ENCODE data around the gene OSR1. TPM values are rescaled to one million over a fixed set of nuclear protein-coding genes. Genes with fewer than 3 reads are reported as not detected.

OSR1 gene
- total and polyA plus RNA-seq, 2 donors (not counting 1 experiment from before 2014, with no cell fraction given) = 11.3 to 13.4 TPM

DNA sequence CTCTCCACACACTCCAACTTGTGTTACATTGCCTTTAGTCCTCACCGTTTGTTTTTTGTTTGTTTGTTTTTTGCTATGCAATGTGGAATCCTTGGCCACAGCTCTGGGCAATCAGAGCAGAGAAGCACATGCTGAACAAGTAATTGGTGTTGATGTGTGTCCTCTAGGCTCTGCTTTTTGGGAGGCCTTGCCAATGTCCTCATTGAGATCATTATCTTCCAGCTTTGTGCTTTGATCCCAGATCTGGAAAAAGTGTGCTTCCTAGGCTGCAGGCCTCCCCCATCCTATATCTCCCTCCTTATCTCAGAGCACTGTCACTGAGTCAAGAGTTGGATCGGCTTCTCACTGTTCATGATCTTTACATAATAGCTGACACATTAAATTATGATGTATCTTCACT lies 25.9 kb downstream of the OSR1 start:
- Histone ChIP-seq H3K36me3 (ENCODE audit: control insufficient read depth, insufficient read depth, low read length) (no peaks in the 10 kb centered on the region), H3K27ac (ENCODE audit: insufficient read depth, low read length) (no peak overlapping the region), H2AFZ (ENCODE audit: low read length) (no peak overlapping the region), H4K20me1 (ENCODE audit: control insufficient read depth, extremely low read depth, insufficient read depth, low read length) (no peaks in the 10 kb centered on the region), H3K9me3 (ENCODE audit: control insufficient read depth, insufficient read depth, low read depth, low read length) (no peaks in the 10 kb centered on the region), H3K79me2 (ENCODE audit: control insufficient read depth, insufficient read depth, low read length) (no peaks in the 10 kb centered on the region), H3K4me1 (ENCODE audit: control insufficient read depth, extremely low read depth, insufficient read depth, low read length) (no peaks in the 10 kb centered on the region), H3K4me3 (replicated peaks in 1 of 4; ENCODE audit: control extremely low read depth in 1 of 4, insufficient read depth in 1 of 4, low read depth in 3 of 4, low read length in 4 of 4) (no peak overlapping the region), H3K27me3 (ENCODE audit: control insufficient read depth, insufficient read depth, low read length) (no peaks in the 10 kb centered on the region), H3K4me2 (ENCODE audit: extremely low read depth, insufficient read depth, low read length) (no peak overlapping the region), H3K9ac (ENCODE audit: insufficient read depth, low read length) (no peak overlapping the region)
- no peak for TF ChIP-seq EZH2 (IDR thresholded peaks at IDR 0.05; ENCODE audit: low read length, missing control alignments)
- TF ChIP-seq, protein P1, sequence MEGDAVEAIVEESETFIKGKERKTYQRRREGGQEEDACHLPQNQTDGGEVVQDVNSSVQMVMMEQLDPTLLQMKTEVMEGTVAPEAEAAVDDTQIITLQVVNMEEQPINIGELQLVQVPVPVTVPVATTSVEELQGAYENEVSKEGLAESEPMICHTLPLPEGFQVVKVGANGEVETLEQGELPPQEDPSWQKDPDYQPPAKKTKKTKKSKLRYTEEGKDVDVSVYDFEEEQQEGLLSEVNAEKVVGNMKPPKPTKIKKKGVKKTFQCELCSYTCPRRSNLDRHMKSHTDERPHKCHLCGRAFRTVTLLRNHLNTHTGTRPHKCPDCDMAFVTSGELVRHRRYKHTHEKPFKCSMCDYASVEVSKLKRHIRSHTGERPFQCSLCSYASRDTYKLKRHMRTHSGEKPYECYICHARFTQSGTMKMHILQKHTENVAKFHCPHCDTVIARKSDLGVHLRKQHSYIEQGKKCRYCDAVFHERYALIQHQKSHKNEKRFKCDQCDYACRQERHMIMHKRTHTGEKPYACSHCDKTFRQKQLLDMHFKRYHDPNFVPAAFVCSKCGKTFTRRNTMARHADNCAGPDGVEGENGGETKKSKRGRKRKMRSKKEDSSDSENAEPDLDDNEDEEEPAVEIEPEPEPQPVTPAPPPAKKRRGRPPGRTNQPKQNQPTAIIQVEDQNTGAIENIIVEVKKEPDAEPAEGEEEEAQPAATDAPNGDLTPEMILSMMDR (conservative IDR thresholded peaks at IDR 0.05 in 1 of 2, IDR thresholded peaks at IDR 0.05 in 1 of 2; ENCODE audit: low read depth in 1 of 2, low read length in 2 of 2) = no peak
- no peak for DNase-seq (ENCODE audit: low read depth in 2 of 2)

DNA sequence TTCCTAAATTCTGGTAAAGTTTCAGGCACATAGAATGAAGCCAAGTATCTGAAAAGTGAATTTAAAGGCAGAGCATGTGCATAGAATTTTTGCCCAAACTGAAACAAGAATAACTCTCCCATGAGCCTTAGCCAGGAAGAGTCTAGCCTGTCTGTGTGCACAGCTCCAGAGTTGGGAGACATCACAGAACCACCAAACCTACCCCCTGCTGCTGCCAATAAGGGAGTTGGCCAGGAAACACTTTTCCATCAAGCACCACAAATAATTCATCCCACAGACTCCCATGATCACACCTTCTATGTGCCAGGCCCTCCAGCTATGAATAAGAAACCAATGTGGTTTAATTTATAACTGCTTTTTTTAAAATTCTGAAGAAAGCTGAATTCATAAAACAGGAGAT lies 27.0 kb downstream of the OSR1 start:
- DNase-seq (ENCODE audit: low read depth in 2 of 2) = no peak
- Histone ChIP-seq H3K27ac (ENCODE audit: insufficient read depth, low read length) (no peak overlapping the region), H2AFZ (ENCODE audit: low read length) (no peak overlapping the region), H3K36me3 (ENCODE audit: control insufficient read depth, insufficient read depth, low read length) (no peaks in the 10 kb centered on the region), H4K20me1 (ENCODE audit: control insufficient read depth, extremely low read depth, insufficient read depth, low read length) (no peaks in the 10 kb centered on the region), H3K9me3 (ENCODE audit: control insufficient read depth, insufficient read depth, low read depth, low read length) (no peaks in the 10 kb centered on the region), H3K9ac (ENCODE audit: insufficient read depth, low read length) (no peak overlapping the region), H3K79me2 (ENCODE audit: control insufficient read depth, insufficient read depth, low read length) (no peaks in the 10 kb centered on the region), H3K4me3 (replicated peaks in 1 of 4; ENCODE audit: control extremely low read depth in 1 of 4, insufficient read depth in 1 of 4, low read depth in 3 of 4, low read length in 4 of 4) (no peak overlapping the region), H3K4me1 (ENCODE audit: control insufficient read depth, extremely low read depth, insufficient read depth, low read length) (no peaks in the 10 kb centered on the region), H3K4me2 (ENCODE audit: extremely low read depth, insufficient read depth, low read length) (no peak overlapping the region), H3K27me3 (ENCODE audit: control insufficient read depth, insufficient read depth, low read length) (no peaks in the 10 kb centered on the region)
- TF ChIP-seq, protein P1 (conservative IDR thresholded peaks at IDR 0.05 in 1 of 2, IDR thresholded peaks at IDR 0.05 in 1 of 2; ENCODE audit: low read depth in 1 of 2, low read length in 2 of 2) = no peak
- TF ChIP-seq EZH2 (IDR thresholded peaks at IDR 0.05; ENCODE audit: low read length, missing control alignments) = no peak

DNA sequence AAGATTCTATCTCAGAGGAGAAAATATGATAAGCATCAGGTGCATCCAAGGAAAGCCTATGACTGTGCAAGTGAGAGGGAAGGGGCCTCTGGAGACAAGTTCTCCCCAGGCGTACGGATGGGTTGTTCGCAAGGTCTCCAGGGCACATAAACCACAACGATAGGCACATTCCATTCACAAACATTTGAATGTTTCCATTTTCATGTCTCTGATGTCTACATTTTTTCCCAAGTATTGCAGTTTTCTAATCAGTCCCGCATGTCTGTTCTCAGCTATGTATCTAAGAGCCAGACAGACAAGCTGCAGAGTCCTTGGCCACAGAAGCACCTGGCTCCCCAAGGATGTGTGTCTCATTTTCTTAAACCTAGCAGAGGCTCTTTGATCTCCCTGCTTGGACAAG lies 28.0 kb downstream of the OSR1 start:
- no peak overlapping the region for H3K4me3 ChIP-seq (replicated peaks in 1 of 4; ENCODE audit: control extremely low read depth in 1 of 4, insufficient read depth in 1 of 4, low read depth in 3 of 4, low read length in 4 of 4)

More for the DNA sequence above, 28.0 kb downstream of the OSR1 start:
- Histone ChIP-seq H3K27ac (ENCODE audit: insufficient read depth, low read length) (no peak overlapping the region), H2AFZ (ENCODE audit: low read length) (no peak overlapping the region), H3K79me2 (ENCODE audit: control insufficient read depth, insufficient read depth, low read length) (no peaks in the 10 kb centered on the region), H3K27me3 (ENCODE audit: control insufficient read depth, insufficient read depth, low read length) (no peaks in the 10 kb centered on the region), H3K9me3 (ENCODE audit: control insufficient read depth, insufficient read depth, low read depth, low read length) (no peaks in the 10 kb centered on the region), H3K9ac (ENCODE audit: insufficient read depth, low read length) (no peak overlapping the region), H3K36me3 (ENCODE audit: control insufficient read depth, insufficient read depth, low read length) (no peaks in the 10 kb centered on the region), H3K4me1 (ENCODE audit: control insufficient read depth, extremely low read depth, insufficient read depth, low read length) (no peaks in the 10 kb centered on the region), H4K20me1 (ENCODE audit: control insufficient read depth, extremely low read depth, insufficient read depth, low read length) (no peaks in the 10 kb centered on the region), H3K4me2 (ENCODE audit: extremely low read depth, insufficient read depth, low read length) (no peak overlapping the region)
- no peak for TF ChIP-seq EZH2 (IDR thresholded peaks at IDR 0.05; ENCODE audit: low read length, missing control alignments)
- TF ChIP-seq, protein P1 (conservative IDR thresholded peaks at IDR 0.05 in 1 of 2, IDR thresholded peaks at IDR 0.05 in 1 of 2; ENCODE audit: low read depth in 1 of 2, low read length in 2 of 2) = no peak
- no peak for DNase-seq (ENCODE audit: low read depth in 2 of 2)
